AG04449 (cell line): ENCODE data around the gene ZFP1.

Experiments
- CTCF ChIA-PET: fragments of 350-600 bp; formaldehyde crosslinking; extraction: SDS; loops from one replicate; lab custom pipeline; 2021; ENCODE audit warnings: antibody characterized with exemption; lab: Yijun Ruan, JAX
- POLR2A ChIA-PET: fragments of 400-600, 350-600 bp; formaldehyde crosslinking; extraction: SDS; loops from one replicate; lab custom pipeline; 2020; ENCODE audit warnings: antibody characterized with exemption, inconsistent platforms; lab: Yijun Ruan, JAX
- DNase-seq: peaks from one replicate; pipeline ENCODE4 v3.0.0-alpha.2; 2010; ENCODE audit warnings: low read depth, low spot score
- H3K4me3 ChIP-seq: 2 replicates; pipeline ENCODE4 v1.5.1; 2011; ENCODE audit warnings: low read depth, mild to moderate bottlenecking, control low read depth, low read length
- TF ChIP-seq, protein P1 (sequence below): IDR thresholded peaks from one replicate; pipeline ENCODE4 v1.5.1; 2011; ENCODE audit warnings: mild to moderate bottlenecking, moderate library complexity, low read length, control low read depth, inconsistent platforms; ENCODE audit not compliant: insufficient read depth; ENCODE audit errors: missing control alignments

Gene ZFP1

DNA sequence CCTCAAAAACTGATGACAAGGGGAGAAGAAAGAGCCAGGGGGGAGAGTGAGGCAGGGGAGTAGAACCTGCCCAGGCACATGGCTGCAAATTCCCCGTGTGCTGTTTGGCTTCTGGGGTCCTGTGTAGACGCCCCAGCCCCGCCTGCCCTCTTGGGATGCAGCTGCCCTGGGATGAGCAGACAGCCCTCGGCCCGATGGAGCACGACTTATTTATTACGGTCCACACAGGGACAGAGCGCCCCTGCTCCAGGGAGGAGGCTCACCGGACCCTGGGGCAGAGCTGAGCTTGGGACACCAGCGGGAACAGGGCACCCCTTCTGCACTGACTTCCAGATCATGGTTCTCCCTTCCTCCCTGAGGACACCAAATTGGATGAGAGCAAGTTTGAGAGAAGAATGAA lies 40.8 kb upstream of the ZFP1 start:
- ChIA-PET POLR2A (no interaction called here), CTCF (interaction anchor here (6.5 to 11.0 kb wide), 3 partner anchors 8 to 117 kb away, joined by 73 to 450 read pairs (median 133); partner anchors contain the start of genes WDR59 and ZNRF1)
- H3K4me3 ChIP-seq, result no peak overlapping the region
- TF ChIP-seq, protein P1, sequence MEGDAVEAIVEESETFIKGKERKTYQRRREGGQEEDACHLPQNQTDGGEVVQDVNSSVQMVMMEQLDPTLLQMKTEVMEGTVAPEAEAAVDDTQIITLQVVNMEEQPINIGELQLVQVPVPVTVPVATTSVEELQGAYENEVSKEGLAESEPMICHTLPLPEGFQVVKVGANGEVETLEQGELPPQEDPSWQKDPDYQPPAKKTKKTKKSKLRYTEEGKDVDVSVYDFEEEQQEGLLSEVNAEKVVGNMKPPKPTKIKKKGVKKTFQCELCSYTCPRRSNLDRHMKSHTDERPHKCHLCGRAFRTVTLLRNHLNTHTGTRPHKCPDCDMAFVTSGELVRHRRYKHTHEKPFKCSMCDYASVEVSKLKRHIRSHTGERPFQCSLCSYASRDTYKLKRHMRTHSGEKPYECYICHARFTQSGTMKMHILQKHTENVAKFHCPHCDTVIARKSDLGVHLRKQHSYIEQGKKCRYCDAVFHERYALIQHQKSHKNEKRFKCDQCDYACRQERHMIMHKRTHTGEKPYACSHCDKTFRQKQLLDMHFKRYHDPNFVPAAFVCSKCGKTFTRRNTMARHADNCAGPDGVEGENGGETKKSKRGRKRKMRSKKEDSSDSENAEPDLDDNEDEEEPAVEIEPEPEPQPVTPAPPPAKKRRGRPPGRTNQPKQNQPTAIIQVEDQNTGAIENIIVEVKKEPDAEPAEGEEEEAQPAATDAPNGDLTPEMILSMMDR, result no peak
- DNase-seq, result no peak

DNA sequence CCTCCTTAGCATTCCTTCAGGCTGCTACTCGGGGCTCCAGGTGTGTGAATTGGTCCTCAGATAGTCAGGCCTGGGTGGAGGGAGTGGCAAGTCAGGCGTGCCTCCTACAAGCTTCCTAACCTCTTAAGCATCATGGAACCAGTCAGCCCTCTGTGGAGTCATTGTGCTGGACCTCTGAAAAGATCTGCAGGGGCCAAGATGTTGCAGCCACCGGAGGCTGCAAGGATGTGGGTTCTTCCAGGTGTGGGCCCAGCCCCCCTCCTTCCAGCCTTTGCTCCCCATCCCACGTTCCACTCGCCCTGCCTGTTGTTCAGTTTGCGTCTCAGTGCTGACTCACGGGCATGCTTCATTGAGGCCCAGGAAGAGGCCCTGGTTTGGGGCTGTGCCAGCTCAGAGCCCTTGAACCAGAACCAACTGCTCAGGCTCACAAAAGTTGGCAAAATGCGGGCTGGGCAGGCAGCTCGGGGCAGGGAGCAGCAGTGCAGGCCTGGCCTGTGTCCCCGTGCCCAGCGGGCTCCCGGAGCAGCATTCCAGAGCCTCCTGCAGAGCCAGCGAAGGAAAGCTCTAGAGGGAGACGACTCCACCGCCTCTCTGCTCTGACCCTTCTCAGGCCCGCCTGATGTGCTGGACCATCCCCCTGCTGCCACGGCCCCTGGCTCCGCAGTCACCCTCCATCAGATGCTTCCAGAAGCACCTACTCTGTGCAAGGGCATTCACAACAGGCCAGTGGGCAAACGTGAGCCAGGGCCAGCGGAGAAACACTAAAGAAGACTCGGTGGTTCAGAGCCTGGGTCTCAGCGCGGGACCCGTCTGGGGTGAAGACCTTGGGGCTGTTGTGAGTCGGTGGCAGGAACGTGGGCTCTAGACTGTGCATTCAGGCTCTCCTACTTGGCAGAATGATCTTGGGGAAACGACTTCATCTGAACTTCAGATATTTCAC lies 39.3 kb upstream of the ZFP1 start:
- ChIA-PET CTCF (interaction anchor here (0.7 to 11.0 kb wide), 13 partner anchors 10 to 295 kb away, joined by 3 to 450 read pairs (median 7); partner anchors contain the start of genes WDR59 and ZNRF1), POLR2A (interaction anchor here (1.9 kb wide), 1 partner anchor 111 kb away, joined by 6 read pairs; the partner anchor contains the start of gene ZNRF1)
- no peak overlapping the region; the same call in 1 of the 2 replicates for H3K4me3 ChIP-seq
- TF ChIP-seq, protein P1, result no peak
- peak; percentile 46 for DNase-seq

DNA sequence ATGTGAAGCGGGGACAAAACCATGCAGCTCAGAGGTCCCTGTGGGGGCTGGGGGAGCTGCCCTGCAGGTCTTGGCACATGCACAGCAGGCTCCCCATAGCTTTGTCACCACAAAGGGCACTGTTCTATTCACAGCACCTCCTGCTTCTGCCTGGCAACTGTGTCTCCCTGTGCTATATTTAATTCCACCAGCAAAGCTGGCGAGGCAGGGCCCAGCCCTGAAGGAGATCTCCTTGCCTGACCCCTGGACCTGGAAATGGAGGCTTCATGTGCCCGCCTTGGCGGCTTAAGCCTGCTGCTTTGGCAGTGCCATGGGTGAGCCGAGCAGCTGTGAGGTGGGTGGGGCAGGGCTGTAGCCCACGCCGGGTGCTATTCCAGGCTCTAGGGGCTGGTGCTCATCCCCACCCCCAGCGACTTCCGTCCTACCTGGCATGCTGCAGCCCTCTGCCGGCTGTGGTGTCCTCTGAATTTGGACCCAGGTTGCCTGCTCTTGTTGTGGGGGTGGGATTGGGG lies 38.5 kb upstream of the ZFP1 start:
- H3K4me3 ChIP-seq, result no peak overlapping the region
- CTCF ChIA-PET, result interaction anchor here (1.2 to 11.0 kb wide), 15 partner anchors 11 to 397 kb away, joined by 3 to 450 read pairs (median 6); partner anchors contain the start of genes WDR59 and ZNRF1
- TF ChIP-seq, protein P1, result no peak
- DNase-seq, result no peak
- POLR2A ChIA-PET, result interaction anchor here (1.1 to 1.9 kb wide), 2 partner anchors 81 to 111 kb away, joined by 4 to 6 read pairs; partner anchors contain the start of gene ZNRF1

DNA sequence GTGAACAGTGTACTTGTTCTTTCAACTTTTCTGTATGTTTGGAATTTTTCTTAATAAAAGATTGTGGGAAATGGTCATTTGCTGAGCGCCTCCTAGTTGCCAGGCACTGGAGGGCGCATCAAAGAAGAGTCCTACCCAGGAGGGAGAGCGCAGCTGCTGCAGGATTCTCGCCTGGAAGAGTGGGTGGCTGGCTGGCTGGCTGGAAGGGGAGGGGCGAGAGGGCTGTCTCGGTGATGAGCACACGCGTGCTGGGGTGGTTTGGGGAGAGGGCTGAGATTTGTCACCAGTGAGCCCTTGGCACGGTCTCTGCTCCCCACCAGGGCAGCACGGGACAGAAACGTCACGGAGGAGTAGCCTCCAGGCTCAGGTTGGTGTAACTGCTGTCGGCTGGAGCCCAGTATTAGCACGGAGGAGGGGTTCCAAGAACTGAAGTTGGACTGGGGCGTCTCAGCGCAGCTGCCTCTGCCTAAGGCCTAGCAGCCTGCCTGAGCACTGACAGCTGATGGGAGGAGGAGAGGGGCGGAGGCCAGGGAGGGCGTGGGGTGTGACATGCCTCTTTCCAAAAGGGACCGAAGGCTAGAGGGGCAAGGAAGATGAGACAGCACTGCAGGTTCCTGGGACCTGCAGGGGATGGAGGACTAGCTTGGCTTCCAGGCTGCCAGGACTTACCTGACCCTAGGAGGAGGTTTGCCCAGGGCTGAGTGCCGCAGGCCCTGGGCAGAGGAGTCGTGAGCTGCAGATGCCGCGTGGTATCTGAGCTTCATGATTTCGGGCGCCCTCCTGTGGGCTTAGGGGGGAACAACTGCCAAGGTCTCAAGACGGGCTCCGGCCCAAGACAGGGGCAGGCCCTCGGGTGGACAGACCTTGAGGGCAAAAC lies 37.4 kb upstream of the ZFP1 start:
- H3K4me3 ChIP-seq, result peak overlapping the region; percentile 42
- peak; percentile 55 for DNase-seq
- POLR2A ChIA-PET, result interaction anchor here (0.6 to 1.1 kb wide), 4 partner anchors 32 to 126 kb away, joined by 3 to 6 read pairs (median 4); partner anchors contain the start of gene WDR59
- CTCF ChIA-PET, result interaction anchor here (0.6 to 11.0 kb wide), 65 partner anchors 11 to 416 kb away, joined by 3 to 450 read pairs (median 4); partner anchors contain the start of genes MLKL, WDR59 and ZNRF1
- TF ChIP-seq, protein P1, result peak; percentile 96

DNA sequence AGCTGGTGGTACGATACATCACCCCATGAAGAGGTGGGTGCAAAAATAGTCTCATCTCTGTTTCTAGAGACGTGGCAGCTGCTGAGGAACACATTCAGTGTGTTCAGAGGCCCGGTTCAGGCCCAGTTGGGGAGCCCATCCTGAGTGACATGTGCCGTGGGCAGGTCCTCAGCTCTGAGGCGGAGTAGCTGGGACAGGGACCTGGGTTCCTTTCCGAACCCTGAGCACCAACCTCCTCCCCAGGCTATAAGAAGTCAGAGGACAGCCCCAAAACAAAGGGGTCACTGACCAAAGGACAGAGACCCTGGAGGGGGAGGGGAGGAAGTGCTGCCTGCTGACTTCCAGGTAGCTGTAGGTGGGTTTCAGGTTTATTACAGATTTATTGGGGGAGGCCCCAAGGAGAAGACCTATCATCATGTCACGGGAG lies 36.8 kb upstream of the ZFP1 start:
- TF ChIP-seq, protein P1, result no peak
- ChIA-PET POLR2A (interaction anchor here (1.1 kb wide), 1 partner anchor 126 kb away, joined by 6 read pairs; the partner anchor contains the start of gene WDR59), CTCF (interaction anchor here (0.7 to 11.0 kb wide), 52 partner anchors 10 to 416 kb away, joined by 3 to 450 read pairs (median 4); partner anchors contain the start of genes MLKL, WDR59 and ZNRF1)
- H3K4me3 ChIP-seq, result no peak overlapping the region
- no peak for DNase-seq
